K562 (cell line): Measurements from ENCODE around the gene RABGAP1. TPM values are rescaled to one million over a fixed set of nuclear protein-coding genes. Genes with fewer than 3 reads are reported as not detected.
A peak's percentile ranks its signal among the peaks of the same experiment; 100 is the strongest.

Experiments used
- ATAC-seq: fragments of 200-7000 bp; cut with Tn5 transposase; 3 replicates; pipeline ENCODE4 v1.9.1; 2020; ENCODE audit warnings: moderate library complexity
- BruUV-seq: library from RNA; stranded (reverse); fragments of 400-500 nt; replicated peaks from 2 replicates; lab custom pipeline; 2021; lab: Mats Ljungman, UMichigan
- CTCF ChIA-PET: fragments of 300-600 bp; formaldehyde crosslinking; extraction: SDS; loops from one replicate; lab custom pipeline; 2021; ENCODE audit warnings: low intra/inter-chr PET ratio; lab: Yijun Ruan, JAX
- POLR2A ChIA-PET: fragments of 300-600, 350-650 bp; sonication (Branson Sonifier 250); formaldehyde crosslinking; extraction: SDS; loops from one replicate; lab custom pipeline; 2021; ENCODE audit warnings: antibody characterized with exemption, inconsistent platforms; lab: Yijun Ruan, JAX
- DNase-seq, 4 experiments: peaks; one replicate each; pipeline versions ENCODE4 v3.0.0 to v3.0.0-alpha.2; 2011 to 2018; ENCODE audit warnings: low spot score in 3 of 4, mixed read lengths in 3 of 4; ENCODE audit errors: extremely low read depth in 1 of 4
- FAIRE-seq: peaks from 2 replicates; lab custom pipeline; 2011; peaks lifted over from hg19 to GRCh38; lab: Jason Lieb, UNC
- H2AFZ ChIP-seq: 2 replicates; pipeline ENCODE4 v1.6.0; 2011; ENCODE audit warnings: low read depth, low read length, control low read depth, inconsistent platforms
- H3K27ac ChIP-seq: fragments of 200-600 bp; 3 replicates; pipeline ENCODE4 v1.8.0; 2011; ENCODE audit warnings: low read depth, mild to moderate bottlenecking, control low read depth, inconsistent platforms, low read length, moderate library complexity, mixed read lengths; ENCODE audit errors: extremely low read depth
- H3K27me3 ChIP-seq, 2 experiments: fragments of 300-600 bp in 1 of 2; 2 replicates in 1 of 2; 3 replicates in 1 of 2; pipeline versions ENCODE4 v1.6.0 to v1.8.0; 2011; ENCODE audit warnings: inconsistent platforms in 2 of 2, low read length in 2 of 2, mild to moderate bottlenecking in 1 of 2, mixed read lengths in 1 of 2, moderate library complexity in 1 of 2; ENCODE audit not compliant: control insufficient read depth in 2 of 2, insufficient read depth in 2 of 2
- H3K36me3 ChIP-seq: fragments of 300-600 bp; 3 replicates; pipeline ENCODE4 v1.8.0; 2011; ENCODE audit warnings: mild to moderate bottlenecking, low read length, inconsistent platforms; ENCODE audit not compliant: control insufficient read depth, insufficient read depth
- H3K4me1 ChIP-seq, 2 experiments: fragments of 200-600 bp in 1 of 2; replicated peaks in 1 of 2; 2 replicates in 1 of 2; 3 replicates in 1 of 2; pipeline versions ENCODE4 v1.5.1 to v1.8.0; 2011; ENCODE audit warnings: inconsistent platforms in 2 of 2, low read length in 2 of 2, mild to moderate bottlenecking in 1 of 2, mixed read lengths in 1 of 2, moderate library complexity in 1 of 2; ENCODE audit not compliant: control insufficient read depth in 2 of 2, insufficient read depth in 2 of 2
- H3K4me2 ChIP-seq: 2 replicates; pipeline ENCODE4 v1.6.1; 2011; ENCODE audit warnings: low read length, control low read depth, inconsistent platforms, mixed read lengths; ENCODE audit not compliant: insufficient read depth
- H3K4me3 ChIP-seq: fragments of 200-600 bp; sonication (generic), shearing (Covaris generic); 2 replicates; pipeline ENCODE4 v1.5.1; 2016; ENCODE audit warnings: control low read depth, inconsistent platforms
- H3K79me2 ChIP-seq: fragments of 200-600 bp; 3 replicates; pipeline ENCODE4 v1.8.0; 2011; ENCODE audit warnings: low read length, inconsistent platforms; ENCODE audit not compliant: control insufficient read depth, insufficient read depth
- H3K9ac ChIP-seq, 2 experiments: 2 replicates each; pipeline versions ENCODE4 v1.6.0 to v1.6.1; 2011; ENCODE audit warnings: low read depth in 2 of 2, low read length in 2 of 2, control low read depth in 1 of 2, inconsistent platforms in 1 of 2, mild to moderate bottlenecking in 1 of 2, mixed read lengths in 1 of 2; ENCODE audit not compliant: insufficient read depth in 1 of 2
- H3K9me1 ChIP-seq: one replicate; pipeline ENCODE4 v1.6.0; 2011; ENCODE audit warnings: inconsistent platforms, mild to moderate bottlenecking, low read length, moderate library complexity; ENCODE audit not compliant: control insufficient read depth, insufficient read depth
- H3K9me3 ChIP-seq: replicated peaks from 2 replicates; pipeline ENCODE4 v1.5.1; 2011; ENCODE audit warnings: low read depth, low read length, inconsistent platforms; ENCODE audit not compliant: control insufficient read depth, insufficient read depth
- H4K20me1 ChIP-seq: replicated peaks from 2 replicates; pipeline ENCODE4 v1.6.1; 2011; ENCODE audit warnings: low read length, inconsistent platforms, mixed read lengths; ENCODE audit not compliant: control insufficient read depth, insufficient read depth
- CBX3 ChIP-seq, 2 experiments: IDR thresholded peaks; 1 replicate in 1 of 2; 2 replicates in 1 of 2; pipeline ENCODE4 v1.6.1; 2012; ENCODE audit warnings: inconsistent platforms in 2 of 2, low read length in 2 of 2, borderline replicate concordance in 1 of 2, control low read depth in 1 of 2
- CEBPG ChIP-seq, 3 experiments: fragments of 200-800 bp in 1 of 3; sonication (Bioruptor generic) in 1 of 3; sonication (generic) in 1 of 3; formaldehyde crosslinking in 1 of 3; IDR thresholded peaks in 2 of 3; conservative IDR thresholded peaks in 1 of 3; 2 replicates each; pipeline versions ENCODE4 v1.6.1 to v1.8.0; 2016 to 2022; ENCODE audit warnings: missing compliant biosample characterization in 2 of 3, missing genetic modification characterization in 2 of 3, mild to moderate bottlenecking in 1 of 3, missing genetic modification reagents in 1 of 3
- HCFC1 ChIP-seq: IDR thresholded peaks from 2 replicates; pipeline ENCODE4 v1.6.1; 2012; ENCODE audit warnings: low read depth, low read length, improper control_type of control experiment
- MAFK ChIP-seq: IDR thresholded peaks from 2 replicates; pipeline ENCODE4 v1.6.1; 2011; ENCODE audit warnings: low read length, improper control_type of control experiment
- NFIX ChIP-seq: fragments of 250-450 bp; sonication (Bioruptor Pico); IDR thresholded peaks from 2 replicates; pipeline ENCODE4 v1.4.0; 2020; ENCODE audit warnings: low read depth, mild to moderate bottlenecking, moderate library complexity
- PCBP2 ChIP-seq: fragments of 200-400 bp; formaldehyde crosslinking; IDR thresholded peaks from 2 replicates; pipeline ENCODE4 v1.6.1; 2018; ENCODE audit warnings: low read length, low read depth, mild to moderate bottlenecking, moderate library complexity; ENCODE audit not compliant: poor library complexity, severe bottlenecking
- SRSF3 ChIP-seq: fragments of 200-400 bp; formaldehyde crosslinking; IDR thresholded peaks from 2 replicates; pipeline ENCODE4 v1.6.1; 2016; ENCODE audit warnings: mild to moderate bottlenecking, low read length, moderate library complexity; ENCODE audit not compliant: insufficient read depth
- TCF15 ChIP-seq: fragments of 250-450 bp; sonication (Bioruptor Pico); IDR thresholded peaks from 2 replicates; pipeline ENCODE4 v1.8.0; 2022; ENCODE audit warnings: moderate library complexity, mild to moderate bottlenecking, inconsistent platforms
- TRIM28 ChIP-seq: fragments of 450-650 bp; IDR thresholded peaks from 2 replicates; pipeline ENCODE4 v1.6.1; 2017
- ZBTB49 ChIP-seq: sonication (generic); formaldehyde crosslinking; IDR thresholded peaks from 2 replicates; pipeline ENCODE4 v1.8.0; 2022; ENCODE audit warnings: missing genetic modification reagents, mild to moderate bottlenecking, borderline replicate concordance
- WGBS: fragments of 100-300 bp; shearing (Covaris generic); methylation state at CpG from one replicate; pipeline ENCODE4 v1.1.6; 2016; ENCODE audit warnings: low coverage, mixed read lengths; ENCODE audit not compliant: insufficient coverage; ENCODE audit errors: missing lambda C conversion rate; 5-methylcytosine and 5-hydroxymethylcytosine counted together
- in situ Hi-C: fragments of 300-500 bp; cut with MboI; formaldehyde crosslinking; loops from 4 replicates; pipeline ENCODE4 v1.15.0; 2018; ENCODE audit warnings: inconsistent platforms, mixed read lengths
- intact Hi-C: fragments of 100-400 bp; cut with micrococcal nuclease; formaldehyde crosslinking; loops from 2 replicates; pipeline ENCODE4 v1.14.2; 2022
- polyA plus RNA-seq, 8 experiments: library from polyadenylated mRNA; depleted of rRNA in 4 of 8; stranded (reverse) in 5 of 8; unstranded in 3 of 8; fragments of >200 nt; fragmentation: Nextera tagmentation in 2 of 8; fragmentation: Illumina TruSeq in 1 of 8; extraction: Ambion mirVana in 2 of 8; extraction: Trizol in 1 of 8; gene quantifications; 2 replicates each; pipeline versions ENCODE4 v1.2.1 to v1.2.3, GENCODE V29; 2011 to 2014; ENCODE audit warnings: inconsistent platforms in 1 of 8, missing spikeins in 1 of 8
- total RNA-seq, 7 experiments: library from RNA; depleted of rRNA in 6 of 7; stranded (reverse); fragments of >200 nt in 6 of 7; fragmentation: Illumina TruSeq in 2 of 7; extraction: Trizol in 2 of 7; gene quantifications; 2 replicates each; pipeline versions ENCODE4 v1.2.1 to v1.2.3, GENCODE V29; 2011 to 2021; ENCODE audit warnings: low replicate concordance in 1 of 7
- TF ChIP-seq, protein P1 (sequence below): sonication (generic); formaldehyde crosslinking; IDR thresholded peaks from 2 replicates; pipeline ENCODE4 v1.8.1; 2023; ENCODE audit warnings: mild to moderate bottlenecking, missing genetic modification reagents

Gene RABGAP1
- total and polyA plus RNA-seq, 9 of the 15 experiments (the other 6 are each of a cell fraction or from before 2014, with no cell fraction given), result 1.5 to 22.7 (median 13.1) TPM

DNA sequence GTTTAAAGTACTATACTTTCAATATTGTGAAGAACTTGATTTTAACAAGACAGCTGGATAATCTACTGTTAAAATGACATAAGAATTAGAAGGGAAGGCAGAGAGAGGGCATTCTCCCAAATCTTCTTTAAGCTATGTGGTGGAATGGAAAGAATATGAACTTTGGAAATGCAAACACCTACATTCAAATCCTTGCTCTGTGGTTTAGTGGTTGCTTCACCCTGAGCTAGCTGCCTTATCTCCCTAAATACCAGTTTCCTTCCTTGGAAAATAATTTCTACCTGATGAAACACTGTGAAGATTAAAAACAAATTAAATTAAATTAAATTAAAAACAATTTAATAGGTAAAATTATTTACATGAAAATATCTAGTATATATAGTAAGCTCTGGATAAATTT lies 191.2 kb downstream of the RABGAP1 start:
- H3K79me2 ChIP-seq, result no peaks in the 10 kb centered on the region
- no peaks in the 10 kb centered on the region for H3K9me1 ChIP-seq
- no peak for ATAC-seq
- no peaks in the 10 kb centered on the region for H4K20me1 ChIP-seq
- in situ Hi-C loops, result no loop called here
- no peak for DNase-seq
- intact Hi-C loops, result no loop called here
- BruUV-seq, result no TSS peak
- H3K9me3 ChIP-seq, result no peaks in the 10 kb centered on the region
- H3K4me1 ChIP-seq, result no peaks in the 10 kb centered on the region
- H3K9ac ChIP-seq, result no peak overlapping the region
- H3K27ac ChIP-seq, result no peak overlapping the region
- no peak overlapping the region for H2AFZ ChIP-seq
- CTCF ChIA-PET, result no interaction called here
- POLR2A ChIA-PET, result interaction anchor here (1.3 kb wide), 1 partner anchor 13 kb away, joined by 3 read pairs; no protein-coding TSS in a partner anchor
- H3K4me2 ChIP-seq, result no peak overlapping the region
- no peaks in the 10 kb centered on the region for H3K27me3 ChIP-seq
- H3K36me3 ChIP-seq, result peaks cover 85% of the 10 kb centered on the region
- FAIRE-seq, result no peak
- no peak overlapping the region for H3K4me3 ChIP-seq
- no peak for TF ChIP-seq CEBPG (CRISPR knock-in tag; IDR thresholded peaks at IDR 0.05)
- peak in 1 of 2 experiments; percentile 23; a peak in 1 of 4 replicates for TF ChIP-seq CEBPG (tag; conservative IDR thresholded peaks at IDR 0.05 in 1 of 2, IDR thresholded peaks at IDR 0.05 in 1 of 2)
- TF ChIP-seq TRIM28, result no peak

- no peaks in the 10 kb centered on the region for H3K4me1 ChIP-seq
- intact Hi-C loops, result no loop called here
- H2AFZ ChIP-seq, result no peak overlapping the region
- POLR2A ChIA-PET, result interaction anchor here (1.3 kb wide), 1 partner anchor 12 kb away, joined by 3 read pairs; no protein-coding TSS in a partner anchor
- no peak overlapping the region for H3K9ac ChIP-seq
- peaks cover 80% of the 10 kb centered on the region for H3K36me3 ChIP-seq
- H3K79me2 ChIP-seq, result no peaks in the 10 kb centered on the region
- FAIRE-seq (peak; percentile 35), ATAC-seq (no peak), DNase-seq (no peak)
- 88% methylated on average over 6 of the region's 6 CpGs for WGBS
- H3K4me2 ChIP-seq, result no peak overlapping the region
- in situ Hi-C loops, result no loop called here
- H3K27me3 ChIP-seq, result no peaks in the 10 kb centered on the region
- no peaks in the 10 kb centered on the region for H3K9me3 ChIP-seq
- CTCF ChIA-PET, result no interaction called here
- no peaks in the 10 kb centered on the region for H4K20me1 ChIP-seq
- BruUV-seq, result no TSS peak
- H3K4me3 ChIP-seq, result no peak overlapping the region
- no peaks in the 10 kb centered on the region for H3K9me1 ChIP-seq
- no peak overlapping the region for H3K27ac ChIP-seq
- TF ChIP-seq TCF15 (no peak), PCBP2 (no peak), ZBTB49 (no peak), SRSF3 (no peak), HCFC1 (no peak), CBX3 (IDR thresholded peaks at IDR 0.05; ENCODE audit: borderline replicate concordance in 1 of 2, low read length in 2 of 2) (no peak), MAFK (no peak), NFIX (no peak)
- TF ChIP-seq, protein P1, sequence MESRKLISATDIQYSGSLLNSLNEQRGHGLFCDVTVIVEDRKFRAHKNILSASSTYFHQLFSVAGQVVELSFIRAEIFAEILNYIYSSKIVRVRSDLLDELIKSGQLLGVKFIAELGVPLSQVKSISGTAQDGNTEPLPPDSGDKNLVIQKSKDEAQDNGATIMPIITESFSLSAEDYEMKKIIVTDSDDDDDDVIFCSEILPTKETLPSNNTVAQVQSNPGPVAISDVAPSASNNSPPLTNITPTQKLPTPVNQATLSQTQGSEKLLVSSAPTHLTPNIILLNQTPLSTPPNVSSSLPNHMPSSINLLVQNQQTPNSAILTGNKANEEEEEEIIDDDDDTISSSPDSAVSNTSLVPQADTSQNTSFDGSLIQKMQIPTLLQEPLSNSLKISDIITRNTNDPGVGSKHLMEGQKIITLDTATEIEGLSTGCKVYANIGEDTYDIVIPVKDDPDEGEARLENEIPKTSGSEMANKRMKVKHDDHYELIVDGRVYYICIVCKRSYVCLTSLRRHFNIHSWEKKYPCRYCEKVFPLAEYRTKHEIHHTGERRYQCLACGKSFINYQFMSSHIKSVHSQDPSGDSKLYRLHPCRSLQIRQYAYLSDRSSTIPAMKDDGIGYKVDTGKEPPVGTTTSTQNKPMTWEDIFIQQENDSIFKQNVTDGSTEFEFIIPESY (CRISPR knock-in tag), result no peak
Measured at GRCh38 chr9:123132696-123133095, 191.9 kb downstream of the RABGAP1 start.
